Smooth muscle cell (in vitro differentiated cells): Measurements from ENCODE around the gene NDUFS3. TPM values are rescaled to one million over a fixed set of nuclear protein-coding genes. Genes with fewer than 3 reads are reported as not detected.

Source experiments
- DNase-seq: peaks from one replicate; lab custom pipeline; 2025; ENCODE audit not compliant: unreplicated experiment; lab: John Stamatoyannopoulos, UW
- H2AFZ ChIP-seq: fragments of 200-600 bp; sonication (generic); 2 replicates; pipeline ENCODE4 v1.6.0; 2016; ENCODE audit warnings: antibody characterized with exemption, low read depth, mild to moderate bottlenecking
- H3F3A ChIP-seq: fragments of 200-600 bp; sonication (generic); 2 replicates; pipeline ENCODE4 v1.6.0; 2017; ENCODE audit warnings: antibody characterized with exemption, low read depth
- H3K27ac ChIP-seq: fragments of 200-600 bp; sonication (generic); 2 replicates; pipeline ENCODE4 v1.5.1; 2016; ENCODE audit warnings: low read depth, mild to moderate bottlenecking
- H3K27me3 ChIP-seq: fragments of 200-600 bp; sonication (generic); 2 replicates; pipeline ENCODE4 v1.6.1; 2016; ENCODE audit warnings: low read depth, mild to moderate bottlenecking
- H3K36me3 ChIP-seq: fragments of 200-600 bp; sonication (generic); 2 replicates; pipeline ENCODE4 v1.5.1; 2016; ENCODE audit warnings: low read depth
- H3K4me1 ChIP-seq: fragments of 200-600 bp; sonication (generic); 2 replicates; pipeline ENCODE4 v1.5.1; 2016; ENCODE audit warnings: low read depth
- H3K4me2 ChIP-seq: fragments of 200-600 bp; sonication (generic); 2 replicates; pipeline ENCODE4 v1.6.0; 2016; ENCODE audit warnings: mild to moderate bottlenecking
- H3K4me3 ChIP-seq: fragments of 200-600 bp; sonication (generic); 2 replicates; pipeline ENCODE4 v1.5.1; 2016; ENCODE audit warnings: mild to moderate bottlenecking
- H3K79me2 ChIP-seq: fragments of 200-600 bp; sonication (generic); 2 replicates; pipeline ENCODE4 v1.6.0; 2016; ENCODE audit warnings: low read depth, mild to moderate bottlenecking
- H3K9ac ChIP-seq: fragments of 200-600 bp; sonication (generic); 2 replicates; pipeline ENCODE4 v1.6.0; 2016; ENCODE audit warnings: low read depth
- H3K9me3 ChIP-seq: fragments of 200-600 bp; sonication (generic); replicated peaks from 2 replicates; pipeline ENCODE4 v1.5.1; 2016; ENCODE audit warnings: low read depth
- H4K20me1 ChIP-seq: fragments of 200-600 bp; sonication (generic); 2 replicates; pipeline ENCODE4 v1.6.0; 2016; ENCODE audit warnings: low read depth
- WGBS: methylation state at CpG from one replicate; pipeline ENCODE4 v1.1.7; 2016; ENCODE audit warnings: low lambda C conversion rate; 5-methylcytosine and 5-hydroxymethylcytosine counted together
- polyA plus RNA-seq: library from polyadenylated mRNA; unstranded; fragments of >200 nt; fragmentation: Nextera tagmentation; extraction: Ambion mirVana; gene quantifications from 2 replicates; pipeline ENCODE4 v1.2.1, GENCODE V29; 2016
- total RNA-seq: library from RNA; depleted of rRNA; stranded (reverse); fragments of >200 nt; gene quantifications from 2 replicates; pipeline ENCODE4 v1.2.3, GENCODE V29; 2014
- TF ChIP-seq, protein P1 (sequence below): fragments of 200-600 bp; sonication (generic); IDR thresholded peaks from 2 replicates; pipeline ENCODE4 v1.5.1; 2017; ENCODE audit warnings: borderline replicate concordance, mild to moderate bottlenecking, antibody characterized with exemption; ENCODE audit not compliant: insufficient read depth, poor library complexity, severe bottlenecking

Gene NDUFS3
- total and polyA plus RNA-seq, 2 experiments from 2014 or later: 53.8 to 110 TPM

DNA sequence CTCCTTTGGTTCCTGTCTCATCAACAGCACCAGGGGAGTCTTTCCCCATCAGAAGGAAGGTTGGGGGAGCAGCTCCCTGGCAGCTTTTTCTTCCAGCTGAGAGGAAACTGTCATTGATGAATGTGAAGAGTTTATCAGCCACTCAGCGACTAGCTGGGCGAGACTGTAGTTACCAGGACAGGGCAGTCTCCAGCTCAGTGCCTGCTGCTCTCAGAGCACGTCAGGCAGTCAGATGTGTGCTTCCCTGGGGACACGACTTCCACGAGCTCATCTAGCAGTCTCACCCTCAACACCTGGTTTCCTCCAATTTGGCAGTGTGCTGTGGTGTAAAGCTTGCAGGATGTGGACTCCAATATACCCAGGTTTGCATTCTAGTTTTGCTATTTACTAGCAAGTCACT, 27.9 kb downstream of the NDUFS3 start:
- Histone ChIP-seq H3K27ac (peak overlapping the region; percentile 17), H3K36me3 (no peaks in the 10 kb centered on the region), H4K20me1 (peaks cover 3% of the 10 kb centered on the region), H3K9me3 (no peaks in the 10 kb centered on the region), H3K79me2 (no peaks in the 10 kb centered on the region), H2AFZ (no peak overlapping the region), H3K4me1 (peaks cover 8% of the 10 kb centered on the region), H3K4me3 (no peak overlapping the region), H3F3A (peaks cover 6% of the 10 kb centered on the region), H3K9ac (no peak overlapping the region), H3K4me2 (peak overlapping the region; percentile 54), H3K27me3 (no peaks in the 10 kb centered on the region)
- TF ChIP-seq, protein P1, sequence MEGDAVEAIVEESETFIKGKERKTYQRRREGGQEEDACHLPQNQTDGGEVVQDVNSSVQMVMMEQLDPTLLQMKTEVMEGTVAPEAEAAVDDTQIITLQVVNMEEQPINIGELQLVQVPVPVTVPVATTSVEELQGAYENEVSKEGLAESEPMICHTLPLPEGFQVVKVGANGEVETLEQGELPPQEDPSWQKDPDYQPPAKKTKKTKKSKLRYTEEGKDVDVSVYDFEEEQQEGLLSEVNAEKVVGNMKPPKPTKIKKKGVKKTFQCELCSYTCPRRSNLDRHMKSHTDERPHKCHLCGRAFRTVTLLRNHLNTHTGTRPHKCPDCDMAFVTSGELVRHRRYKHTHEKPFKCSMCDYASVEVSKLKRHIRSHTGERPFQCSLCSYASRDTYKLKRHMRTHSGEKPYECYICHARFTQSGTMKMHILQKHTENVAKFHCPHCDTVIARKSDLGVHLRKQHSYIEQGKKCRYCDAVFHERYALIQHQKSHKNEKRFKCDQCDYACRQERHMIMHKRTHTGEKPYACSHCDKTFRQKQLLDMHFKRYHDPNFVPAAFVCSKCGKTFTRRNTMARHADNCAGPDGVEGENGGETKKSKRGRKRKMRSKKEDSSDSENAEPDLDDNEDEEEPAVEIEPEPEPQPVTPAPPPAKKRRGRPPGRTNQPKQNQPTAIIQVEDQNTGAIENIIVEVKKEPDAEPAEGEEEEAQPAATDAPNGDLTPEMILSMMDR: no peak
- DNase-seq: no peak
- 19% methylated on average over 5 of the region's 5 CpGs for WGBS

DNA sequence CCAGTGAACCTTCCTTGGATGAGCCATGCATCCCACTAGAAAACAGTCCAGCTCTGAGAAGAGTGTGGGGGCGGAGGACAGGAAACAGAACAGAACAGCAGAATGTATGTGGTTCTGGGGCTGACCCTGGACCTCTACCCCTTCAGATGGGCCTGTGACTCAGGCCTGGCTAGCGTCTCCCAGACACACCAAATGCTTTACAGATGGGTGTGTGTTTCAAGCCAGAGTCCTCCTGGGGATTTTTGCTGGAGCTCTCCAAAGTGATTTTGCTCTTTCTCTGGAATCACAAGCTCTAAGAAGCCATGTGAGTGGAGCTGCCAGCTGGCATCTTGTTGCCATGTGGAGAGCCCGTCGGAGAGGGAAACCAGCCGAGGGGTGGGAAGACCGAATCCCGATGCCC, 28.5 kb downstream of the NDUFS3 start:
- no peak overlapping the region for H3K4me3 ChIP-seq
- 41% methylated on average over 7 of the region's 7 CpGs for WGBS
- H3K9me3 ChIP-seq: no peaks in the 10 kb centered on the region
- H3K79me2 ChIP-seq: no peaks in the 10 kb centered on the region
- peaks cover 8% of the 10 kb centered on the region for H3K4me1 ChIP-seq
- no peaks in the 10 kb centered on the region for H3K36me3 ChIP-seq
- H3F3A ChIP-seq: peaks cover 6% of the 10 kb centered on the region
- peak; percentile 17 for DNase-seq
- peak overlapping the region; percentile 54 for H3K4me2 ChIP-seq
- no peak overlapping the region for H2AFZ ChIP-seq
- peak overlapping the region; percentile 52 for H3K27ac ChIP-seq
- H4K20me1 ChIP-seq: peaks cover 3% of the 10 kb centered on the region
- TF ChIP-seq, protein P1: no peak
- H3K9ac ChIP-seq: no peak overlapping the region
- H3K27me3 ChIP-seq: no peaks in the 10 kb centered on the region

DNA sequence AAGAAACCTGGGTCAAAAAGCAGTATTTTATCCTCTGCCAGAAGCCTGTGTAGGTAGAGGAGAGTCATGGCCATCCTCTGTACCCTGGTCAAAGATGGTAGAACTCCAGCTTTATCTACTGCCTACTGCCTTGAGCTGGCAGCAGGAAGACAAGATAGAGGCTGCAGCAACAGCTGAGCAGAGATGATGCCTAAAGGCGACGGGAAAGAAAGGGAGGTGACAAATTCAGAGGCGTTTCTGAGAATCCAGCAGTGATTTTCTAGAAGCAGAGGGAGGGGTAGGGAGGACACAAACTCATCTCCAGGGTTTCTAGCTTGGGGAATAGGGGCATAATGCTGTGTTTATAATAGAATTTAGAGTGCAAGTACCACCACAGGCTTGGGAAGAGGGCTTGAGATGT, 30.8 kb downstream of the NDUFS3 start:
- Histone ChIP-seq H3K79me2 (no peaks in the 10 kb centered on the region), H3K4me3 (no peak overlapping the region), H3F3A (peaks cover 6% of the 10 kb centered on the region), H3K4me2 (no peak overlapping the region), H4K20me1 (peaks cover 3% of the 10 kb centered on the region), H3K36me3 (no peaks in the 10 kb centered on the region), H3K27ac (no peak overlapping the region), H3K4me1 (peaks cover 8% of the 10 kb centered on the region), H3K9me3 (no peaks in the 10 kb centered on the region), H3K9ac (no peak overlapping the region), H3K27me3 (no peaks in the 10 kb centered on the region), H2AFZ (no peak overlapping the region)
- 63% methylated on average over 3 of the region's 3 CpGs for WGBS
- no peak for DNase-seq
- TF ChIP-seq, protein P1: no peak

DNA sequence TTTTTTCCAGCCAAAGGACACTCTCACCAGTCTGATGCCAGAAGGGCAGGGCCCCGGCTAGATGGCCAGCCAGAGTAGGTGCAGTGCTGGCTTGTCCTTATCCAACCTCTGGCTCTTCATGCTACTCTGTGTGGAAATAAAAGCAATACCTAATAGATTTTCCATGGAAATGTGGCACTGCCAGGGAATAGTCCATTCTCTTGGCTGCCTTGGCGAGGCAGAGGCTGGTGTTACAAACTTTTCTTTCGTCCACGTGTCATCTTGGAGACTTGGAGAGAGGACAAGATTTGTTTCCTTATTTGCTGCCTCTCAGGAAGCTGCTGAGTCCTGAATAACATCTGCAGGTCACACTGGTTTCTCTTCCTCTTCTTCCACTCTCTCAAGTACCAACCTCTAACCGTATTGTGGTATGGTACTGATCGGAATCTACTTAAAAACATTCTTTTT, 32.5 kb downstream of the NDUFS3 start:
- no peak for DNase-seq
- Histone ChIP-seq H3K9me3 (no peaks in the 10 kb centered on the region), H3K27ac (no peak overlapping the region), H3F3A (peaks cover 6% of the 10 kb centered on the region), H4K20me1 (peaks cover 3% of the 10 kb centered on the region), H3K4me3 (no peak overlapping the region), H3K27me3 (no peaks in the 10 kb centered on the region), H3K79me2 (no peaks in the 10 kb centered on the region), H3K4me1 (peaks cover 8% of the 10 kb centered on the region), H3K36me3 (no peaks in the 10 kb centered on the region), H2AFZ (no peak overlapping the region), H3K9ac (no peak overlapping the region), H3K4me2 (no peak overlapping the region)
- TF ChIP-seq, protein P1: no peak
- WGBS: 94% methylated on average over 6 of the region's 6 CpGs
